IMR-90 (cell line): ENCODE measurements around the gene ZFPM1. TPM values are rescaled to one million over a fixed set of nuclear protein-coding genes. Genes with fewer than 3 reads are reported as not detected.

ENCODE experiments used
- ATAC-seq: fragments of 200-7000 bp; cut with Tn5 transposase; 2 replicates; pipeline ENCODE4 v1.9.1; 2020; ENCODE audit warnings: low read depth, mild to moderate bottlenecking, moderate library complexity
- BruUV-seq: library from RNA; stranded (reverse); fragments of 400-500 nt; replicated peaks from 2 replicates; lab custom pipeline; 2021; lab: Mats Ljungman, UMichigan
- CTCF ChIA-PET: fragments of 300-600 bp; formaldehyde crosslinking; extraction: SDS; loops from one replicate; lab custom pipeline; 2021; ENCODE audit warnings: antibody characterized with exemption; lab: Yijun Ruan, JAX
- POLR2A ChIA-PET: fragments of 300-600 bp; sonication (Branson Sonifier 250); formaldehyde crosslinking; loops from one replicate; lab custom pipeline; 2022; ENCODE audit warnings: antibody characterized with exemption; ENCODE audit not compliant: unreplicated experiment; lab: Charles Lee
- DNase-seq: peaks from one replicate; pipeline ENCODE4 v3.0.0; 2013
- H2AFZ ChIP-seq: replicated peaks from 2 replicates; pipeline ENCODE3; 2013; ENCODE audit warnings: low read length, mild to moderate bottlenecking; ENCODE audit not compliant: poor library complexity
- H2AK5ac ChIP-seq: 2 replicates; pipeline ENCODE4 v1.6.1; 2013; ENCODE audit warnings: low read depth, low read length, inconsistent platforms
- H2AK9ac ChIP-seq: replicated peaks from 2 replicates; pipeline ENCODE3; 2013; ENCODE audit warnings: mild to moderate bottlenecking, low read depth, low read length, moderate library complexity; ENCODE audit not compliant: poor library complexity
- H2BK120ac ChIP-seq: 2 replicates; pipeline ENCODE4 v1.6.1; 2013; ENCODE audit warnings: low read depth, low read length, inconsistent platforms
- H2BK15ac ChIP-seq: 3 replicates; pipeline ENCODE4 v1.6.1; 2013; ENCODE audit warnings: low read depth, low read length, inconsistent platforms
- H2BK20ac ChIP-seq: 2 replicates; pipeline ENCODE4 v1.6.1; 2013; ENCODE audit warnings: low read depth, mild to moderate bottlenecking, inconsistent platforms, low read length, moderate library complexity
- H2BK5ac ChIP-seq: 2 replicates; pipeline ENCODE4 v1.6.1; 2013; ENCODE audit warnings: mild to moderate bottlenecking, low read depth, low read length, inconsistent platforms; ENCODE audit not compliant: poor library complexity, severe bottlenecking
- H3K14ac ChIP-seq: replicated peaks from 2 replicates; pipeline ENCODE4 v1.6.1; 2013; ENCODE audit warnings: low read depth, low read length, inconsistent platforms
- H3K18ac ChIP-seq: 2 replicates; pipeline ENCODE4 v1.6.1; 2013; ENCODE audit warnings: low read depth, low read length, control low read depth
- H3K23ac ChIP-seq: 2 replicates; pipeline ENCODE4 v1.6.1; 2013; ENCODE audit warnings: low read depth, low read length, inconsistent platforms
- H3K27ac ChIP-seq: 2 replicates; pipeline ENCODE4 v1.5.1; 2013; ENCODE audit warnings: mild to moderate bottlenecking, control low read depth, low read length; ENCODE audit not compliant: insufficient read depth
- H3K27me3 ChIP-seq: 2 replicates; pipeline ENCODE4 v1.6.1; 2013; ENCODE audit warnings: low read length; ENCODE audit not compliant: control insufficient read depth, insufficient read depth
- H3K36me3 ChIP-seq: 2 replicates; pipeline ENCODE4 v1.6.1; 2013; ENCODE audit warnings: low read length, mixed read lengths; ENCODE audit not compliant: control insufficient read depth, insufficient read depth
- H3K4ac ChIP-seq: 2 replicates; pipeline ENCODE4 v1.6.1; 2013; ENCODE audit warnings: low read depth, low read length, inconsistent platforms
- H3K4me1 ChIP-seq: 2 replicates; pipeline ENCODE4 v1.6.1; 2013; ENCODE audit warnings: low read length, mixed read lengths; ENCODE audit not compliant: control insufficient read depth, insufficient read depth
- H3K4me2 ChIP-seq: 2 replicates; pipeline ENCODE4 v1.6.1; 2013; ENCODE audit warnings: low read depth, mild to moderate bottlenecking, control low read depth, low read length, moderate library complexity
- H3K4me3 ChIP-seq: 2 replicates; pipeline ENCODE4 v1.5.1; 2013; ENCODE audit warnings: low read depth, mild to moderate bottlenecking, control low read depth, low read length, moderate library complexity; ENCODE audit not compliant: insufficient read depth
- H3K56ac ChIP-seq: 2 replicates; pipeline ENCODE4 v1.6.1; 2013; ENCODE audit warnings: low read length, inconsistent platforms; ENCODE audit not compliant: insufficient read depth; ENCODE audit errors: extremely low read depth
- H3K79me1 ChIP-seq, 2 experiments: 2 replicates each; pipeline ENCODE4 v1.6.1; 2013; ENCODE audit warnings: low read length in 2 of 2, inconsistent platforms in 1 of 2, low read depth in 1 of 2
- H3K9ac ChIP-seq: 2 replicates; pipeline ENCODE4 v1.6.1; 2013; ENCODE audit warnings: low read depth, low read length, control low read depth
- H3K9me1 ChIP-seq: 2 replicates; pipeline ENCODE4 v1.6.1; 2013; ENCODE audit warnings: low read length, inconsistent platforms; ENCODE audit not compliant: insufficient read depth
- H3K9me3 ChIP-seq: 2 replicates; pipeline ENCODE4 v1.6.1; 2013; ENCODE audit warnings: low read length; ENCODE audit not compliant: control insufficient read depth, insufficient read depth
- H4K20me1 ChIP-seq: 2 replicates; pipeline ENCODE4 v1.6.1; 2013; ENCODE audit warnings: low read length, inconsistent platforms; ENCODE audit not compliant: insufficient read depth
- H4K5ac ChIP-seq: 2 replicates; pipeline ENCODE4 v1.6.1; 2013; ENCODE audit warnings: mild to moderate bottlenecking, low read depth, low read length, control low read depth
- H4K8ac ChIP-seq, 2 experiments: 2 replicates each; pipeline ENCODE4 v1.6.1; 2013; ENCODE audit warnings: low read depth in 2 of 2, low read length in 2 of 2, control low read depth in 1 of 2, inconsistent platforms in 1 of 2
- H4K91ac ChIP-seq: 2 replicates; pipeline ENCODE4 v1.6.1; 2013; ENCODE audit warnings: low read depth, low read length, inconsistent platforms; ENCODE audit not compliant: insufficient read depth
- CEBPB ChIP-seq: IDR thresholded peaks from 2 replicates; pipeline ENCODE4 v1.6.1; 2012; ENCODE audit warnings: low read depth, low read length, improper control_type of control experiment
- CHD1 ChIP-seq: IDR thresholded peaks from 2 replicates; pipeline ENCODE4 v1.6.1; 2012; ENCODE audit warnings: low read depth, low read length, improper control_type of control experiment
- ELK1 ChIP-seq: fragments of 150-350 bp; IDR thresholded peaks from 2 replicates; pipeline ENCODE4 v1.6.1; 2016; ENCODE audit warnings: low read depth, mild to moderate bottlenecking, low read length, moderate library complexity, borderline replicate concordance
- MAFK ChIP-seq: IDR thresholded peaks from 2 replicates; pipeline ENCODE4 v1.6.1; 2012; ENCODE audit warnings: low read depth, low read length, improper control_type of control experiment
- WGBS, 2 experiments: methylation state at CpG; one replicate each; pipeline versions ENCODE4 v1.1.5 to v1.1.7; 2013; ENCODE audit warnings: missing lambda C conversion rate in 2 of 2; ENCODE audit not compliant: insufficient read length in 1 of 2; ENCODE audit errors: extremely low coverage in 2 of 2; 5-methylcytosine and 5-hydroxymethylcytosine counted together
- dilution Hi-C: fragments of 300-500 bp; cut with HindIII; formaldehyde crosslinking; loops from one replicate; pipeline ENCODE4 v1.14.3; 2018; ENCODE audit warnings: low sequenced_read_pairs; ENCODE audit not compliant: unreplicated experiment
- in situ Hi-C: fragments of 300-500 bp; cut with MboI; formaldehyde crosslinking; loops from 3 replicates; pipeline ENCODE4 v1.14.3; 2019; ENCODE audit warnings: low sequenced_read_pairs, inconsistent platforms, mixed read lengths
- intact Hi-C: fragments of 100-400 bp; cut with micrococcal nuclease; formaldehyde crosslinking; loops from 2 replicates; pipeline ENCODE4 v1.10.0; 2022
- polyA plus RNA-seq, 3 experiments: library from polyadenylated mRNA; depleted of rRNA; stranded (reverse); fragments of >200 nt; gene quantifications; 2 replicates each; pipeline ENCODE4 v1.2.3, GENCODE V29; 2012; ENCODE audit warnings: low replicate concordance in 1 of 3
- total RNA-seq: library from RNA; depleted of rRNA; stranded (reverse); fragments of >200 nt; gene quantifications from 2 replicates; pipeline ENCODE4 v1.2.3, GENCODE V29; 2012

The ZFPM1 gene
- total and polyA plus RNA-seq, 2 of the 4 experiments (the other 2 are of a cell fraction) = 0.36 to 1.1 TPM

GRCh38 chr16:88473666-88474534 is 20.8 kb downstream of the ZFPM1 start:
- no TSS peak for BruUV-seq
- Histone ChIP-seq H3K27ac (peak overlapping the region; percentile 61; the same call in 1 of the 2 replicates), H2BK120ac (no peak overlapping the region), H3K9me3 (no peaks in the 10 kb centered on the region), H3K9me1 (0 out of 2 replicates have a peak, but pooled peaks cover 2% of the 10 kb centered on the region), H2BK20ac (no peak overlapping the region), H3K4me2 (no peak overlapping the region; the same call in 1 of the 2 replicates), H3K4me1 (peaks cover 7% of the 10 kb centered on the region), H2BK15ac (no peak overlapping the region), H4K91ac (peak overlapping the region; percentile 72; the same call in 1 of the 2 replicates), H3K36me3 (no peaks in the 10 kb centered on the region), H2AFZ (peak overlapping the region; percentile 89), H4K20me1 (peaks cover 28% of the 10 kb centered on the region), H3K9ac (peak overlapping the region; percentile 36; the same call in 1 of the 2 replicates), H3K27me3 (no peaks in the 10 kb centered on the region), H2AK5ac (peak overlapping the region; percentile 82), H4K5ac (peak overlapping the region; percentile 84), H3K18ac (no peak overlapping the region; the same call in 1 of the 2 replicates), H2AK9ac (peak overlapping the region; percentile 92), H3K56ac (no peak overlapping the region), H3K4ac (peak overlapping the region; percentile 56), H3K4me3 (no peak overlapping the region), H4K8ac (peak overlapping the region; percentile 90 to 99), H2BK5ac (no peak overlapping the region), H3K23ac (no peak overlapping the region), H3K79me1 (peaks cover 0 to 26% of the 10 kb centered on the region in 2 experiments; a peak in 2 of 4 replicates), H3K14ac (peak overlapping the region; percentile 68; the same call in 1 of the 2 replicates)
- peak; percentile 86 for ATAC-seq
- peak; percentile 83 for TF ChIP-seq CEBPB
- TF ChIP-seq CHD1 = no peak
- TF ChIP-seq MAFK = no peak
- TF ChIP-seq ELK1 = no peak
- intact Hi-C loops = no loop called here
- dilution Hi-C loops = no loop called here
- CTCF ChIA-PET = no interaction called here
- peak; percentile 72 for DNase-seq
- in situ Hi-C loops = no loop called here
- POLR2A ChIA-PET = no interaction called here
- WGBS, 2 experiments = 51% methylated on average over 15 of the region's 43 CpGs; no CpG with 5 or more reads in 1 of the 2 experiments
